Medulla oblongata (tissue), 1 donor: ENCODE data around the gene MACROD2.

Experiments
- DNase-seq: peaks from one replicate; pipeline ENCODE4 v3.0.0-alpha.2; 2015; ENCODE audit errors: extremely low spot score

Gene MACROD2

DNA sequence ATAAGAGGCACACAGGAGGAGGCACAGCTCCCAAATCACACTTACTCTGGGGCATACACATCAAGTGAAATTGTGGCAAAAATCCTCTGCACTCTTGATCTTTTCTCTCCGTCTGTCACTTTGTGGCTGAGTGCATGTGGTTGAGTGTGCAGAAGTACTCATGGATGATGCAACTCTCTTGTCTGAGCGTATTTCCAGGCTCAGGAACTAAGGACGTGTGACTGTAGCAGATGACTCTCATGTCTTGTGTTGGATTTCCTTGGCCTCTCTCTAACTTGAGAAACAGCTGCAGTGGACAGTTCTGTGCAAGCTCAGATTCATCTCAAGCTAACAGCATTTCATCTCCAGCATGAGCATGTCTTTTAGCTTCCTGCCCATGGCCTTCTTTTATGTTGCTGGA is 587.5 kb downstream of the MACROD2 start:
- DNase-seq, result no peak

DNA sequence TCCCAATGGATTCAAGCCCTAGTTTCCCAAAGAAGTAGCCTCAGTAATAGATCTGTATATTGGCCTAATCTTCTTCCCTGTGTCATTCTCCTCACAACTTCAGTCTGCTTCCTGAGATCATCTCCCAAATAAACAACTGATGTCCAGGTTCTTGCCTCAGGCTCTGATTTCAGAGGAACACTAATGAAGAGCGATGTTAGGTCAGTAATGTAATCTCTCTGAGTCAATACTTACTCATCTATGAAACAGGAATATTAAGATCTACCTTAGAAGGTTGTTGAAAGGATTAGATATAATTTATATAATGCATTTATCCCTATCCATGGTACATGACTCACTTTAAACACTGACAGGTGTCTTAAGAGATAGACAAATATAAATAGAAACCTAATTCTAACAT is 588.1 kb downstream of the MACROD2 start:
- DNase-seq, result no peak

DNA sequence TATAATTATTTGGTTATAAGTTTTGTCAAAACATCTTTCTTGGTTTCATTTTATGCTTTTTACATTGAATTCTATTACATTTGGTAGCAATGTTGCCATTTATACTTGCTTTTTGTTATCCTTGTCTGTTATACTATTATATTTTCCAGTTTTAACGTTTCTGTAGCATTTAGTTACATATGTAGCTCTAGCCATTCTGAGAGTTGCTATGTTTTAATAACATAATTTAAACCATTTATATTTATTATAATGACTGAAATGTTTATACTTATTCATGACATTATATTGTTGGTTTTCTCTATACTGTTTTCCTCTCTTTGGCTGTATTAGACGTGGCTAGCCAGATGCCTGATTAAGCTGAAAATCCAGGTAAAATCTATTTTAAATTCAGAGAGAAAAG is 594.1 kb downstream of the MACROD2 start:
- no peak for DNase-seq

DNA sequence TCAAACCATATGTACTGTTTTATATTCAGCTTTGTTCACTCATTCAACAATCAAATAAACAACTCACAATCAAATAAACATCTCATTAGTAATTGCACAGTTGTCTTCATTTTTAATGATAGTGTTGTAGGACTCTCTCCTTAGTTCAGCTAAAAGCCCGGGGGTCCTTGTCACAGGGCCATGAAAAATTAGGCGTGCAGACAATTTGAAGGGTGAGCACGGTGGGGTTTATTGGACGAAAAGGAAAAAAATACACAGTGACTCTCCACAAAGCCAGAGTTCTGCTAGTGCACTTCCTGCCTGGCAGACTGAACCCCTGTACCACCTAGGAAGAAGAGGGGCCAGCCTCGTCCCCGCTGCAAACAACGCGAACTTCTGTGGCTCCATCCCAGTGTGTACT is 599.7 kb downstream of the MACROD2 start:
- no peak for DNase-seq

DNA sequence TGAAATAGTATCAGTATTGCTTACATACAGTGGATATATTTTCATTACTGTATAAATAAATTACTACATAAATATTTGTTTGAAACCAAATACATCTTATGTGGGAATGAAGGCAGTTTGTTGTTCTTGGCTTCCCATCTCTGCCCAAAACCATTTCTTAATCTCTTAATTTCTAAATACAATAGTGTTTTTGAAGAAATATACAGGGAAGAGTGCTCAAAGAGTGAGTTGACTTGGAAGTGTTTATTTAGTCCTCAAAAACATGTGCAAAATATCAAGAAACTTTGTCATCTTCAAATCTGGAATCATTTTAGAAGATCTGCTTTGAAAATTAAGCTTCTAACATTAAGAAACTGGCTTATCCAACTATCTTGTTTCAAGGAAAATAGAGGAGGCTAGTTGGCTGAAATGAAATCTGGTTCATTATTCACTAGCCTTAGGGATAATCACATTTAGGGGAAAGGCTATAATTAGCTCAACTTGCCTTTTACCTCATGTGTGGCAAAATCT is 601.9 kb downstream of the MACROD2 start:
- no peak for DNase-seq

DNA sequence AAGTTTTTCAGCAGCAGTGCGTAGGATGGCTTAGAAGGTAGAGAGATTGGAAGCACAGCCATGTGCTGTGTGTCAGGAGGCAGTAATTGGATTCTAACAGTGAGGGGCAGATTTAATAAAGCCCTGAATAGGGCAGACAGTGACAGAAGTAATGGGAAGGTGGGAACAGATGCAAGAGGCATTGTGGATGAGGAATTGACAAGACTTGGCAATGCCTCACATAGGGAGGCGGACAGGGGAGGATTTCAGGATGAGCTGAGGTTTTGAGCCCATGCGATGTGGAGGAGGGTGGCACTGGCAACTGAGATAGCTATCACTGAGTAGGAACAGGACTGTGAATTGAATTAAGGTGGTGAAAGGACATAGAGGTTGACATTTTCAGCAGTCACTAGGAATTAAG is 604.3 kb downstream of the MACROD2 start:
- no peak for DNase-seq

DNA sequence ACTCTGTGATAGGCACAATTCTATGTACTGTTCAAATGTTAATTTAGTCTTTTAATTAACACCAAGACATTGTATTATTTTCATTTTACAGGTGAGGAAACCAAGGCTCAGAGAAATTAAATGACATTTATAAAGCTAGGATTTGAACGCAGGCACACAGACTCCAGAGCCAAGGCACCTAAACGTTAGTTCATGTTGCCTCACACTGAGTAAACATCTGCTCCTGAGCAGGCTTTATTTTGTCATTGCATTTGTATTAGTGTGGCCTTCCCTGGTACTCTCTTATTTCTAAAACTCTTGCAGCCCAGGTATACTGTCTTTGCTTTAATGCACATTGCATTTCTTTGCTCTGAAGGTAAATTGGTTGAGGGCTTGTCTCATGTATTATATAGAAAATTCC is 605.2 kb downstream of the MACROD2 start:
- DNase-seq, result no peak

DNA sequence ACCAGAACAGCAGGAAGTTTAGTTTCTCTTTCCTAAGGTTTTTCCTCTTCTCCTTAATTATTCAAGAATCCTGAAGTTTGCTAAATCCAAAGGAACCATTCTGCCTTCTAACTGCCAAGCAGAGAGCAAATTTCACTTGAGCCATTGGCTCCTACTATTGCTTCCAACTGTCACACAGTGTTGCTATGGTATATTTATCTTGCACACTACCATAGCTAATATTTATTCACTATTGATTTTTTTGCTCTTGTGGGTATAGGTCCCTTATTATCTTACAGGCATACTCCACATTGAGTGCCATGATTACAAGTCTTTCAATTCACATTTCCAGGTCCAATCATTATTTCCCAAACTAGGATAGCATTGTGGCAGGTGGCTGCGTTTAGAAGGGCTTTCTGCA is 608.8 kb downstream of the MACROD2 start:
- no peak for DNase-seq

DNA sequence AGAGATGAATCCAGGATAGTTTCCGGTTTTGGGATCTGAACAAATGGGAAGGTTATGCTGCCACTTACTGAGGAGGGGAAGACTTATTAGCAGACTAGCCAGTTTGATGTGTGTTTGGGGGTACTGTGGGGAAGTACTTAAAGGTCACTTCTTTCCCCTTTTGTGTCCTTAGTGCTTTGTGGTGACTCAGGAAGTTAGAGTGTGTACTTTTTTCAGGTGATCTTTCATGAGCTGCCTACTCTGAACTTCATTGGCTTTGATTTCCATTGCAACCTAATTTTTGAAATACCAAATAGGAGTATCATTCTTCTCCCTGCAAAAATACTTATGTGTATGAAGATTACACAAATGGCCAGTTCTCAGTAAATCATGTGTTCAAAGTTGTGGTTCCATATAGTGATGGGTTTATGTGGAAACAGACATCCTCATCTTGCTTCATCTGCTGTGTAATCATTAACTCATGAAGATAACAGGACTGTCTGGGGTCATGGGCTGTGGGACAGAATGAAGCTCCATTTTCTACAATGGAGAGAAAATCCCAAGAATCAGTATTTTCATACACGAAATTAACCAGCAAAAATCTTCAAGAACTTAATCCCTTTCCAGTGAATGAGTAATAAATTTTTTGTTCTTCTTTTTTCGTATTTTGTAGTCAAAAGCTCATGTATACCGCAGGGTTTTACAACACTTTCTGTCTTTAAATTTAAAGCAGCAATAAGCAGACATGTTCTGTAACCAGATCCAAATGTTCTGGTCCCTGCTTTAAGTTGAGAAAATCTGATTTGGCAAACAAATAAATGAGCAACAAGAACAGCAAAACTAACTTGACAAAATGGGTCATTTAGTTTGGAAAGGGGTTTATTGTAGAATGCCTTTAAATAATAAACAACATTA is 614.3 kb downstream of the MACROD2 start:
- no peak for DNase-seq

DNA sequence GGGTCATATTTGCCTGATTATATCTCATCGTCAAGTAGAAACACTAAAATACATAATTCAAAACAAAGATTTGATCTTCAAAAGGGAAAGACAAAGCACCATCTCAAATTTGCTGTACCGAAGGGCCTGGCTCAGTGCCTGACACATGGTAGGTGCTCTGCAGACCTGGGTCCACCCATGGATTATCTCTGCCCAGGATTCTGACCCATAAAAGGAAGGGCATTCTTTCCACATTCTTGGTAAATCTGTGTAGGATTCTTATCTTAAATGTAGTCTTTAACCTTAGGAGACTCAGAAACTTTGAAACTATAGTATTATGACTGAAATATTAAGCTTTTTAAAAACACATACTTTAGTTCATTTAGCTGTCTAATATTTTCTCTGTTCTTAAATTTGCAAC is 616.2 kb downstream of the MACROD2 start:
- no peak for DNase-seq

DNA sequence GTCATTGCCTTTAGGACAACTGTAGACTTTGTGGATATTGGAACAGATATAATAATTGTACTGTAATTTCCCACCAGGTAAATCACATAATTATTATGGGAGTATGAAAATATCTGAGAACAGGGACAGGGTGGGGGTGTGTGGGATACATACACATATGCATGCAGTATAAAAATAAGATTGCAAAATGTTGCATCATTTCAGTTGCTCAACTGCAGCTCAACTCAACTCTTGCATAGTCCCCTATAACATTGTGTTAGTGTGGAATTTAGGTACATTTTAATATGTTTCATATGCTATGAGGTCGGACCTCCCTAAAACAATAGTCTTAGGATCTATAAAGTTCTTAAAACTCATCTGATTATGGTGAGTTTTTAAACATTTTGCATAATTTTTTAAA is 617.1 kb downstream of the MACROD2 start:
- no peak for DNase-seq

DNA sequence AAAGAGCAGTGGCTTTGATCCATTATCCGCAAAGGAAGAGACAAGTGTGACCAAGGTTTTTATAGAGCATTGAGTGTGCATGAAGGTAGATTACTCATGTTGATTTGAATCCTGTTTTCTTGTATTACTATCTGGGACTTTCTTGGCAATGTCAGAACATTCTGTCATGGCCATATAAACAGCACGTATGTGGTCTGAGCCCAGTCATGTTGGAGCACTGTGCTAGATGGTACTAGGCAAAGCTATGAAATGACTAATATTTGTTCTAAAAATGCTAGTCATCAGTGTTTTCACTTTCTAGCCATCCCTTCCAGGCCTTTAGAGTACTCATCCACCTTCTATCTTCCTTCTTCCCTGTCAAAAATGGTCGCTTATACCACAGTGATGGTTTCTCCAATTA is 620.7 kb downstream of the MACROD2 start:
- no peak for DNase-seq

DNA sequence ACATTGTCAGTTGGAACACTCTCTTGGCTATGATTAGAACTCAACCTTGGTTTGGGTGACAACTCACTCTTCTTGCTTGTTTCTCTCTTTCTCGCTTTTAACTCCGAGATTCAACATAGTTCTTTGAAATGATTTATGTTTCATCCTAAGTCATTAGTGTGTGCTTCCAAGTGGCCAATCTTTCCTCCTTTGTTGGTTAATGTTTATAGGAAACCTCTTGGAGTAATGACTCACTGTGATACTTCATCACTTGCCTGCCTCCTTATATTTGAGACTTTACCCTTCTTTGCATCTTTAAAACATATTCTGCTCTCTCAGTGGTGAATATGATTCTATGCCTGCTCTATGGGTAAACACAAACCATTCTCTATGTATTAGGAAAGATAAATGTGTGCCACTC is 621.8 kb downstream of the MACROD2 start:
- DNase-seq, result no peak

DNA sequence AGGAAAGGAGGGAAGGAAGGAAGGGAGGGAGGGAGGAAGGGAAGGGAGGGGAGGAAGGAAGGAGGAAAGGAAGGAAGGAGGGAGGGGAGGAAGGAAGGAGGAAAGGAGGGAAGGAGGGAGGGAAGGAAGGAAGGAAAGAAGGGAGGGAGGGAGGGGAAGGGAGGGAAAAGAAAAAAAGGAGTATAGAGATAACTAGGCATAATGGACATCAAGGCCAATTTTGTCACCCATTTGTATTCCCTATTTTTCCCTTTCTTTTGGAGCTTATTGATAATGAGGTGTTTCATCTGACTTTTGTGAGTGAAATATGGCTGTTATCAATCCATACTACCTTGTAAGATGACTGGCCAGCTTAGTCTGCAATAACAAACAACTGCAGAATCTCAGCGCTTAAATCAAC is 624.1 kb downstream of the MACROD2 start:
- no peak for DNase-seq

DNA sequence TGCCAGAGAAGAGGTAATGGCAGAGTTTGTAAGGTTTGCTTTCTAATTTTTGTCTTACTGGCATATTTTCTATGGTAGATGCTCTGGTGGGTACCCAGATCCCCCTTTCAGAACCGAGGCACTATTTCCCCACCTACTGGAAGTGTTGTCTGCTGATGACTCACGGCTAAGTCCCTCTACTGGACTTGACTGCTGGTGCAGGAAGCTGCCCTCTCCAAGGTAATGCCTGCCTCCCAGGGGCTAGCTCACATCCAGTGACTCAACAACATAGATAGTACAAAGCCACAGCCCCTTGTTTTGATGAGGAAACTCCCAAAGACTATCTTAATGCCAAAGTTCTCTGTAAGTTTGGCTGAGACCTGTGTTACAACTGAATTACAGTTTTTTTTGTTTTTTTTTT is 627.5 kb downstream of the MACROD2 start:
- DNase-seq, result no peak

DNA sequence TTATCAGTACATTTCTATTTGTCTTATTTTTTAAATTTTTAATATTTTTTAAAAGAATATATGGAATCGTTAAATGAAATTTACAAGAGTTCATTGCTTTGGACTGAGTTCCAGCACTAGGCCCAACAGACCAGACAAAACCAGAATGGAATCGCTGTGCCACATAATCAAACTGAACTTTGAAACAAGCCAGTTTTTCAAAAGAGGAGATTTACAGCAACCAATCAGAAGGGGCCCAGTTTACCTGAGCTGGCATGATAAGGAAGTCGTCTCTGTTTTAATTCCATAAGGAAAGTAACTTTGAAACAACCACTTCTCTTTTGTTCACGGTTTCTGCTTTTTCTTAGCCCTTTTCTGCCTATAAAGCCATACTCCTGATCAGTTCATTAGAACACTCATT is 635.7 kb downstream of the MACROD2 start:
- no peak for DNase-seq

DNA sequence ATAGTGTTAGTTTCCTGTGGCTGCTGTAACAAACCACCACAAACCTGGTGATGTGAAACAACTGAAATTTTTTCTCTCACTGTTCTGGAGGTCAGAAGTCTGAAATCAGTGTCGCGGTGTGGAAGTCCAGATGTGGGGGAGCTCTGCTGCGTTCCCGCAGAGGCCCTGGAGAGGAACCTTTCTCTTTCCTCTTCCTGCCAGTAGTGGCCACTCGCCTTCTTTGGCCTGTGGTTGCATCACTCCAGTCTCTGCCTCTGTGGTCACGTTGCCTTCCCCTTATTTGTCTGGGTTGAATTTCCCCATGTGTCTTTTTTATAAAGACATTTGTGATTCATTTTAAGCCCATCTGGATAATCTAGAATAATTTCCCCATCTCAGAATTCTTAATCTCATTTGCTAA is 637.6 kb downstream of the MACROD2 start:
- no peak for DNase-seq

DNA sequence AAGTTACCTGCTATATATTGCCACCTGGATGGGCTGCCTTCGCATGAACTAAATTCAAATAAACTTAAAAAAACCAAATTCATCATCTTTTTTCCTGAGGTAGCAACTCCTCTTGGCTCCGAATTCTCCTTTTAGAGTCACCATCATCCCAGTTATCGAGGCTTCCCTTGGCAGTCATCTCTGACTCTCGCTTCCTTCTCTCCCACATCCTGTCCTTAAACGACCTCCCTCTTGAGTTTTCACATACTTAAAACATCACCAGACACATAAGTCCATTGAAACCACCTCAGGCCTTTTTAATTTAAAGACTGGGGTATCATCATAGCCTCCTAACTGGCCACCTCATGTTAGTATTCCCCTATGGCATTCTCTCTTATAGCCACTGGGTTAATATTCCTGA is 638.2 kb downstream of the MACROD2 start:
- no peak for DNase-seq

DNA sequence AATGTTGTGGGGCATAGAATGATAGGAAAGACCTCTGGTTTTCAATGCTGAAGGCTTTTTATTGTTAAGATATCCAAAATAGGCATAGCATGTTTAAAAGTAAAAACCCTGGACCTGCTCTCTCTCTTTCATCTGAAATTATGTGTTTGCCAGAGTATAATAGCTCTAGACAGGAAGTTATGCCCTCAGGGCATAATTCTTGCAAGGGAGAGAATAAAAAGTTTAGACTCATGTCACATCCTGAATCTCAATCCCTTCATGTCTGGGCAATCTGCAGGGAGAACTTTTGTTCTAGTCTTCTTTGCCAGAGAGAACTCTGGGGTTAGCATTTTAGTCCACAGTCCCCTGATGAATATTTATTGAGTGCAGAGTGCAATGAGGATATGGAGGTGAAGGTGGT is 639.3 kb downstream of the MACROD2 start:
- no peak for DNase-seq

DNA sequence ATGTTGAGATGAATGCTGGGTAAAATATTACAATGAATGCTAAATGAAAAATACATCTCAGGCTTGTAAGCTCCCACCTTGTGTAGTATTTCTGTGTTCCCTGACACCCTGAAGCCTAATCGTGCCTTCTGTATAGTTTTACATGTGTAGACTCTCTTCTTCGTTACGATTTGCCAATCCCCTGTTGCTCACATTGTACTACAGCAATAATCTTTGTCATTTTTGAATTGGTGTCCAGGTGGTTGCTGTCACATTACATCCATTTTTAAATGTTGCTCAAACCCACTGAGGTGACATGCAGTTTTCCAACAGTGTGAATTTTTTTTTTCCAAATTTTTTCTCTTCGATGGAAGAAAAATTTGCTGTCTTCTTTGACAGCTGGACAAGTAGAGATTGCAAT is 642.1 kb downstream of the MACROD2 start:
- no peak for DNase-seq

DNA sequence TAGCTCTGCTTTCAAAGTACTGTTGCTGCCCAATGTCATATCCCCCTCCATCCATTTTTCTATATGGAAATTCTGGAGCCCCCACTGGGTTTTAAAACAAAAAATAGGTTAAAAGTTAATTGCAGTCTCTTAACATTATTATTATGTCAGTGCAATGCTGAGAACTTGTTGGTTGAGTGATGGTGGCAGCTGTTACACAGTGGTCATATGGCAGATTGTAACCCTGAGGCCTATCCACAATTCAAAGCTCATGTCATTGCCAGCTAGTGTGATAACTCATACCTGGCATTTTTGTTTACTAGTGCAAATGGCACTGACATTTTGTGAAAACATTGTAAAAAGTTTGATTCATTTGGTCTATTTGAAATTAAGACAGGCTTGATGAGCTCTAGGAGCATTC is 647.8 kb downstream of the MACROD2 start:
- no peak for DNase-seq

DNA sequence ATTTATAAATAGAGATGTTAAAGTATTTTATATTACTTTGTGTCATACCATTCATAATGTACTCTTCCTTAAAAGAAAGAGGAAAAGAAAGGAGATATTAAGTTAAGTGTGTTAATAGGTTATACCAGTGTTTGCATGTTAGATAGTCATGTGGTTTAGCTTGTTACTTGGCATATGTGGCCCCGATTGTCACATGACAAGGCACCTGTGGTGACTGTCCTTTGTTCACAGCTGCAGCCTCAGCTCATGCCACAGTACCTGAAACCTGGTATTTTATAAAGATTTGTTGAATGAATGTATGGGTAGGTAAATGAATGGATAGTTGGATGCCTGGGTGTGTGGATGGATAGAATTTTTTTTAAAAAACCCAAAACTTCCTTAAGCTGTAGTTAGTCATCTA is 648.2 kb downstream of the MACROD2 start:
- no peak for DNase-seq

DNA sequence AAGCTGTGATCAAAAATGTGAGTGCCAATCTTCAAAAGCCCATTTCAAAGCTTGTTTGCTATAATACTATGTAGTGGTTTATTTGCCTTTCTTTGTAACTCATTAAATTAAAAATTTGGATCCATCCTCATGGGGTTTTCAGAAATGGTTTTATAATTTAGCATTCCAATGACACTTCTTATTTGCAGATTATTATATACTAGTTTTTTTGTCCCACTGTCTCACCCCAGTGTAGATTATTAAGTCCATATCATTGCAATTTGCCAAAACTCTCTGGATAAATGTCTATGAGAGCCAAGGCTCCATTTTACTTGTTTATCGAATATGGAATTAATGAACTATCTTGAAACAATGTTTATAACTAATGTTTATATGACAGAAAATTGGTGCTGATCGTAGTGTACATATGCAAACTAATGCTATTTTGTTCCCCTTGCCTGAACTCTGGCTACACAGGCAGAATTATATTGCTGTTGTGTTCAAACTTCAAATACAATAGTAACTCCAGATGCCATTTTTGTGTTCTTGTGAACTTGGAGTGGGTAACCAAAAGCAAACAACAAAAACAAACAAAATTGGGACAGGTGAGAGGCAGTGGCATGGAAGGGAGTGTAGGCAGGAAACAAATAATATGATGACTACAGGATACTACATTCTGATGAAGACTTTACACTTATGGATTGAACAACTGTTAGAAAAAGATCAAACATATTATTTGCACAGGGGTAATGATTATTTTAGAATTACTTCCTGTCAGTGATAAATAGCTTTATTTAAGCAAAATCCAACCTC is 649.2 kb downstream of the MACROD2 start:
- no peak for DNase-seq
